Neural progenitor cell (in vitro differentiated cells): ENCODE measurements around the gene ZNF83. TPM values are rescaled to one million over a fixed set of nuclear protein-coding genes. Genes with fewer than 3 reads are reported as not detected.

Experiments
- DNase-seq: peaks from one replicate; pipeline ENCODE4 v3.0.0-alpha.2; 2016; ENCODE audit warnings: low spot score
- H2AFZ ChIP-seq: fragments of 200-600 bp; sonication (generic); replicated peaks from 2 replicates; pipeline ENCODE4 v1.6.1; 2016; ENCODE audit warnings: antibody characterized with exemption
- H3F3A ChIP-seq: fragments of 200-600 bp; sonication (generic); 2 replicates; pipeline ENCODE4 v1.6.1; 2016; ENCODE audit warnings: antibody characterized with exemption, low read depth
- H3K27ac ChIP-seq: fragments of 200-600 bp; sonication (generic); 2 replicates; pipeline ENCODE4 v1.5.1; 2016; ENCODE audit warnings: mild to moderate bottlenecking
- H3K27me3 ChIP-seq: fragments of 200-600 bp; sonication (generic); 2 replicates; pipeline ENCODE4 v1.6.1; 2016; ENCODE audit warnings: mild to moderate bottlenecking, moderate library complexity
- H3K36me3 ChIP-seq: fragments of 200-600 bp; sonication (generic); 2 replicates; pipeline ENCODE4 v1.5.1; 2016
- H3K4me1 ChIP-seq: fragments of 200-600 bp; sonication (generic); 2 replicates; pipeline ENCODE4 v1.6.1; 2016; ENCODE audit warnings: mixed run types
- H3K4me2 ChIP-seq: fragments of 200-600 bp; sonication (generic); 2 replicates; pipeline ENCODE4 v1.6.1; 2016
- H3K4me3 ChIP-seq: fragments of 200-600 bp; sonication (generic); 2 replicates; pipeline ENCODE4 v1.5.1; 2016
- H3K79me2 ChIP-seq: fragments of 200-600 bp; sonication (generic); 2 replicates; pipeline ENCODE4 v1.6.1; 2016; ENCODE audit warnings: low read depth
- H3K9ac ChIP-seq: fragments of 200-600 bp; sonication (generic); 2 replicates; pipeline ENCODE4 v1.6.1; 2016
- H3K9me3 ChIP-seq: fragments of 200-600 bp; sonication (generic); 2 replicates; pipeline ENCODE4 v1.5.1; 2016; ENCODE audit warnings: low read depth
- H4K20me1 ChIP-seq: fragments of 200-600 bp; sonication (generic); 2 replicates; pipeline ENCODE4 v1.6.1; 2016; ENCODE audit warnings: low read depth
- H3K27ac Mint-ChIP-seq: 3 replicates; pipeline ENCODE4 v1.8.0; 2021; ENCODE audit warnings: mixed read lengths
- H3K27me3 Mint-ChIP-seq: 2 replicates; pipeline ENCODE4 v1.8.0; 2022; ENCODE audit warnings: low read depth, mild to moderate bottlenecking, inconsistent platforms, moderate library complexity, mixed read lengths; ENCODE audit not compliant: insufficient read depth
- H3K36me3 Mint-ChIP-seq: 3 replicates; pipeline ENCODE4 v1.8.0; 2021; ENCODE audit warnings: mixed read lengths
- H3K4me1 Mint-ChIP-seq: 3 replicates; pipeline ENCODE4 v1.8.0; 2021; ENCODE audit warnings: mixed read lengths
- H3K4me3 Mint-ChIP-seq: 3 replicates; pipeline ENCODE4 v1.8.0; 2021; ENCODE audit warnings: mild to moderate bottlenecking, moderate library complexity, mixed read lengths
- H3K9me3 Mint-ChIP-seq: 3 replicates; pipeline ENCODE4 v1.8.0; 2020; ENCODE audit warnings: mixed read lengths
- CTCF ChIP-seq: fragments of 200-600 bp; sonication (generic); IDR thresholded peaks from 2 replicates; pipeline ENCODE4 v1.5.1; 2017; ENCODE audit warnings: antibody characterized with exemption, mild to moderate bottlenecking
- EZH2 ChIP-seq: fragments of 200-600 bp; sonication (generic); IDR thresholded peaks from 2 replicates; pipeline ENCODE4 v1.6.1; 2017; ENCODE audit warnings: antibody characterized with exemption, mild to moderate bottlenecking, moderate library complexity
- EZH2phosphoT487 ChIP-seq: fragments of 200-600 bp; sonication (generic); IDR thresholded peaks from 2 replicates; pipeline ENCODE4 v1.6.1; 2017; ENCODE audit warnings: antibody characterized with exemption
- total RNA-seq: library from RNA; depleted of rRNA; stranded (reverse); fragments of >200 nt; gene quantifications from 2 replicates; pipeline ENCODE4 v1.2.3, GENCODE V29; 2015; ENCODE audit warnings: low replicate concordance

Gene ZNF83
- total RNA-seq, 1 donor from 2014 or later = 76.2 TPM

DNA sequence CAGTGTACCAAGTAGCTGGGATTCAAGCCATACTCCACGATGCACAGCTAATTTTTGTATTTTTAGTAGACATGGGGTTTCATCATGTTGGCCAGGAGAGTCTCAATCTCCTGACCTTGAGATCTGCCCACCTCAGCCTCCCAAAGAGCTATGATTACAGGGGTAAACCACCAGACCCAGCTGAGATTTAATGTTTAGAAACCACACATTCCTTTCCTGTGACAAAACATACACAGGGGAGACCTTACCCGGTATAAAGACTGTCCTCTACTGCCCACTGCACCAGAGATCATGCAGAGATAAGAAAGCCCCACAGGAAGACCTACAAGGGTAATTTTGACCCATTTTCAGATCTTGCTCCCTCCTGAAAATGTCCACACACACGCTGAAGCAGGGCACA, 22.8 kb upstream of the ZNF83 start:
- Histone ChIP-seq H3K4me1 (peaks cover 15% of the 10 kb centered on the region), H3K4me3 (no peak overlapping the region), H3K4me2 (no peak overlapping the region), H3F3A (peaks cover 4% of the 10 kb centered on the region), H3K9me3 (no peaks in the 10 kb centered on the region), H2AFZ (no peak overlapping the region), H3K27ac (no peak overlapping the region), H3K27me3 (no peaks in the 10 kb centered on the region), H4K20me1 (peaks cover 7% of the 10 kb centered on the region), H3K79me2 (peaks cover 6% of the 10 kb centered on the region), H3K9ac (no peak overlapping the region), H3K36me3 (no peaks in the 10 kb centered on the region)
- Mint-ChIP-seq H3K9me3 (peaks cover 17% of the 10 kb centered on the region), H3K36me3 (peaks cover 56% of the 10 kb centered on the region), H3K27ac (no peak overlapping the region), H3K27me3 (peaks cover 2% of the 10 kb centered on the region), H3K4me3 (no peak overlapping the region), H3K4me1 (peaks cover 6% of the 10 kb centered on the region)
- TF ChIP-seq EZH2 (no peak), CTCF (no peak), EZH2phosphoT487 (no peak)
- DNase-seq = no peak

DNA sequence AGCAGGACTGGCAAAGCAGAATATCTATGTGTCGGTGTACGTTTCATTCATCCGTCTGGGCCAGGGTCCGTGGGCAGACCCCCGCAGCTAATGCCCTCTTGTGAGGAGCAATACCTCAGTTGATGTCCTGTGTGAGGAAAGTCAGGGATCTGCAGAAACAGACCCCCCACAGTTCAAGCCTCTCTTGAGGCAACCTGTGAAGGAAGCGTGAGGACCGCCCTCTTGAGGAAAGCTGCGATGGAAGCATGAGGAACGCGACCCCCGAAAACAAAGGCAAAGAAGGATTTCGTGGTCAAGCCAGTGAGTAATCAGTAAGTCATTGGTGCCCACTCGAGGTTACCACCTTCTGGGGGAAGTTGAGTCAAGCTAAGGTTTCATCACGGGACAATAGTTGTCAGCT, 20.9 kb upstream of the ZNF83 start:
- H3K4me2 ChIP-seq = no peak overlapping the region
- no peak for DNase-seq
- Mint-ChIP-seq H3K4me3 (no peak overlapping the region), H3K4me1 (no peaks in the 10 kb centered on the region), H3K27ac (no peak overlapping the region), H3K36me3 (peaks cover 64% of the 10 kb centered on the region), H3K9me3 (peaks cover 13% of the 10 kb centered on the region), H3K27me3 (peaks cover 2% of the 10 kb centered on the region)
- H3K9me3 ChIP-seq = no peaks in the 10 kb centered on the region
- no peak for TF ChIP-seq EZH2
- no peak overlapping the region for H3K27ac ChIP-seq
- H3K9ac ChIP-seq = no peak overlapping the region
- H3F3A ChIP-seq = no peaks in the 10 kb centered on the region
- H3K4me1 ChIP-seq = peaks cover 3% of the 10 kb centered on the region
- peaks cover 3% of the 10 kb centered on the region for H3K79me2 ChIP-seq
- no peaks in the 10 kb centered on the region for H3K36me3 ChIP-seq
- H3K4me3 ChIP-seq = no peak overlapping the region
- H2AFZ ChIP-seq = no peak overlapping the region
- peaks cover 3% of the 10 kb centered on the region for H4K20me1 ChIP-seq
- H3K27me3 ChIP-seq = no peaks in the 10 kb centered on the region

DNA sequence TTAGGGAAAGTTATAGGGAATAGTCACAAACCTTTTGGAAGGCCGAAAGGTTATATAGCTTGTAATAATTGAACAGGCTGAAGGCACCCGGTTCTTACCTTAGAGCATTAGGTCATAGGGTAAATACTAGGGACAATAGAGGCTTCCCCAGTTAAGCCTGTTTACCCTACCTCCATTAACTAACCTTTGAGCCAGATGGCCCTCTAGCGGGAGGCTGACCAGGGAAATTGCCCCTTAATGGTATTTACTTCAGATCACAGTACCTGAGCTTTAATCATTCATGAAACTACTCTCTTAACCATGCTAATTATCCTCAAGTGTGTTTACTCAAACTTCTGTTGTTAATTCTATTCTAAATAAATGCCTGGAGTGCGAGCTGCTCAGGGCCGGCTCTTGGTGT, 20.4 kb upstream of the ZNF83 start:
- no peak overlapping the region for H2AFZ ChIP-seq
- TF ChIP-seq CTCF = no peak
- no peak for TF ChIP-seq EZH2phosphoT487
- no peak for TF ChIP-seq EZH2
- H3K4me3 ChIP-seq = no peak overlapping the region
- no peak overlapping the region for H3K4me2 ChIP-seq
- Mint-ChIP-seq H3K36me3 (peaks cover 68% of the 10 kb centered on the region), H3K4me1 (no peaks in the 10 kb centered on the region), H3K27me3 (peaks cover 2% of the 10 kb centered on the region), H3K9me3 (peaks cover 13% of the 10 kb centered on the region), H3K4me3 (no peak overlapping the region), H3K27ac (no peak overlapping the region)
- no peaks in the 10 kb centered on the region for H3K36me3 ChIP-seq
- H3K9me3 ChIP-seq = no peaks in the 10 kb centered on the region
- H3F3A ChIP-seq = no peaks in the 10 kb centered on the region
- H3K27ac ChIP-seq = no peak overlapping the region
- no peaks in the 10 kb centered on the region for H3K4me1 ChIP-seq
- no peaks in the 10 kb centered on the region for H4K20me1 ChIP-seq
- no peaks in the 10 kb centered on the region for H3K27me3 ChIP-seq
- H3K79me2 ChIP-seq = no peaks in the 10 kb centered on the region
- no peak overlapping the region for H3K9ac ChIP-seq
- DNase-seq = no peak

DNA sequence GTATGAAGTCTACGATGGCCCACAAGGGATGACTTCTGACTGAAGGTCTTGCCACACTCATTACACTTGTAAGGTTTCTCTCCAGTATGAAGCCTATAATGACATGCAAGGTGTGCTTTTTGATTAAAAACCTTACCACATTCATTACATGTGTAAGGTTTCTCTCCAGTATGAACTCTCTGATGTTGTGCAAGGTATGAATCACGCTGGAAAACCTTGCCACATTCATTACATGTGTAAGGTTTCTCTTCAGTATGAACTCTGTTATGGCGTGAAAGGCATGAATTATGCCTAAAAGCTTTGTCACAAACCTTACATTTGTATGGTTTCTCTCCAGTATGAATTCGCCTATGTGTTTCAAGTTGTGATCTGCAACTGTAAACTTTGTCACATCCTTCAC, 15.0 kb upstream of the ZNF83 start:
- Mint-ChIP-seq H3K27me3 (peaks cover under 1% of the 10 kb centered on the region), H3K36me3 (peaks cover 66% of the 10 kb centered on the region), H3K4me1 (no peaks in the 10 kb centered on the region), H3K9me3 (peaks cover 11% of the 10 kb centered on the region), H3K4me3 (no peak overlapping the region), H3K27ac (no peak overlapping the region)
- no peaks in the 10 kb centered on the region for H3F3A ChIP-seq
- H3K36me3 ChIP-seq = peaks cover 4% of the 10 kb centered on the region
- no peak overlapping the region for H3K4me3 ChIP-seq
- no peaks in the 10 kb centered on the region for H3K79me2 ChIP-seq
- TF ChIP-seq CTCF (no peak), EZH2 (no peak), EZH2phosphoT487 (no peak)
- no peaks in the 10 kb centered on the region for H4K20me1 ChIP-seq
- no peaks in the 10 kb centered on the region for H3K27me3 ChIP-seq
- no peaks in the 10 kb centered on the region for H3K4me1 ChIP-seq
- H2AFZ ChIP-seq = no peak overlapping the region
- H3K4me2 ChIP-seq = no peak overlapping the region
- H3K9me3 ChIP-seq = no peaks in the 10 kb centered on the region
- no peak for DNase-seq
- H3K27ac ChIP-seq = no peak overlapping the region
- H3K9ac ChIP-seq = no peak overlapping the region
